GM20000 (cell line): ENCODE data around the gene SFI1.
"Not testable (repeated sequence)": the region's sequence is repeated elsewhere in the genome, so short reads cannot be mapped to it uniquely, and the experiment has no call there.

Source experiments
- DNase-seq: peaks from one replicate; pipeline ENCODE4 v3.0.0; 2012; ENCODE audit warnings: low spot score
- TF ChIP-seq, protein P1 (sequence below): IDR thresholded peaks from 2 replicates; pipeline ENCODE4 v1.5.1; 2012; ENCODE audit warnings: mild to moderate bottlenecking, control low read depth; ENCODE audit errors: extremely low read depth, missing control alignments

Gene SFI1

DNA sequence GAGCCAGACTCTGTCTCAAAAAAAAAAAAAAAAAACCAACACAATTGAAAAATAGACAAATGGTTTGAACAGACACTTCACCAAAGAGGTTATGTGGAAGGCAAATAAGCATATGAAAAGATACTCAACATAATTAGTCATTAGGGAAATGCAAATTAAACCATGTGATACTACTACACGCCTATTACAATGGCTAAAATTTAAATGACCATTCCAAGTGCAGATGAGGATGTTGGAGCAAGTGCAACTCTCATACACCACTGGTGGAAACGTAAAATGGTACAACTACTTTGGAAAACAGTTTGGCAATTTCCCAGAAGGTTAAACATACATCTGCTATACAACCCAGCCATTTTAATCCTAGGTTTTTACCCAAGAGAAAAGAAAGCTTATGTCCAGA, 31.0 kb upstream of the SFI1 start:
- TF ChIP-seq, protein P1, sequence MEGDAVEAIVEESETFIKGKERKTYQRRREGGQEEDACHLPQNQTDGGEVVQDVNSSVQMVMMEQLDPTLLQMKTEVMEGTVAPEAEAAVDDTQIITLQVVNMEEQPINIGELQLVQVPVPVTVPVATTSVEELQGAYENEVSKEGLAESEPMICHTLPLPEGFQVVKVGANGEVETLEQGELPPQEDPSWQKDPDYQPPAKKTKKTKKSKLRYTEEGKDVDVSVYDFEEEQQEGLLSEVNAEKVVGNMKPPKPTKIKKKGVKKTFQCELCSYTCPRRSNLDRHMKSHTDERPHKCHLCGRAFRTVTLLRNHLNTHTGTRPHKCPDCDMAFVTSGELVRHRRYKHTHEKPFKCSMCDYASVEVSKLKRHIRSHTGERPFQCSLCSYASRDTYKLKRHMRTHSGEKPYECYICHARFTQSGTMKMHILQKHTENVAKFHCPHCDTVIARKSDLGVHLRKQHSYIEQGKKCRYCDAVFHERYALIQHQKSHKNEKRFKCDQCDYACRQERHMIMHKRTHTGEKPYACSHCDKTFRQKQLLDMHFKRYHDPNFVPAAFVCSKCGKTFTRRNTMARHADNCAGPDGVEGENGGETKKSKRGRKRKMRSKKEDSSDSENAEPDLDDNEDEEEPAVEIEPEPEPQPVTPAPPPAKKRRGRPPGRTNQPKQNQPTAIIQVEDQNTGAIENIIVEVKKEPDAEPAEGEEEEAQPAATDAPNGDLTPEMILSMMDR: no peak
- DNase-seq: no peak

DNA sequence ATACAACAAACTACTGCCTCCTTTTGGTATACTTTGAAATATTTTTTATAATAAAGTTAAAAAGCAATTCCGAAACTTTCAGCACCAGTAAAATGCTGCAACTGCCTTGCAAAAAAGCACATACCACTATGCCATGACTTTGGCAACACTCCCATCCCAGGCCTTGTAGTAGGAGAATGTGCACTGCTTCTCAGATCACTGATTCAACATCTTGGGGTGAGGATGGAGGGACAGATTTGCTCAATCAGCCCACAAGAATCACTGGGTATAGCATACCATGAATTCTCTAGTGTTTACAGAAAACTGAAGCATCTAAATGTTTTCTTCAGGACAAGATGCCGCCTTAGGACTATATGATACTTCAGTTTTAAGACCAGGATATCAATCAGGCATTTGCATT, 21.6 kb upstream of the SFI1 start:
- TF ChIP-seq, protein P1: no peak
- no peak for DNase-seq

DNA sequence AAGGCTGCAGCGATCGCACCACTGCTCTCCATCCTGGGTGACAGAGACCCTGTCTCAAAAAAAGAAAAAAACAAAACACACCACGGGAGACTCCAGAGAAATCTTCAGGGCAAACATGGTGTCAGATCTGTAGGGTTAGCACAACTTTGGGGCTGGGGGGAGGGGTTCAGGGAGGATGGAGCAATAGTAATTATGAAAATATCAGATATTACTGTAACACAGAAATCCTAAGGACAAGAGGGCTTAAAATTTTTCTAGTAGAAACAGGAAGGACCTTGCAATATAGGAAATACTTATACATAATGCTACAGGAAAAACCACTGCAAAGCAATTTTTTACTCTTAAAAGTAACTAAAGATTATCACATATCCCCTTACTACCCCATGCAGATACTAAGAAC, 20.5 kb upstream of the SFI1 start:
- TF ChIP-seq, protein P1: no peak
- no peak for DNase-seq

DNA sequence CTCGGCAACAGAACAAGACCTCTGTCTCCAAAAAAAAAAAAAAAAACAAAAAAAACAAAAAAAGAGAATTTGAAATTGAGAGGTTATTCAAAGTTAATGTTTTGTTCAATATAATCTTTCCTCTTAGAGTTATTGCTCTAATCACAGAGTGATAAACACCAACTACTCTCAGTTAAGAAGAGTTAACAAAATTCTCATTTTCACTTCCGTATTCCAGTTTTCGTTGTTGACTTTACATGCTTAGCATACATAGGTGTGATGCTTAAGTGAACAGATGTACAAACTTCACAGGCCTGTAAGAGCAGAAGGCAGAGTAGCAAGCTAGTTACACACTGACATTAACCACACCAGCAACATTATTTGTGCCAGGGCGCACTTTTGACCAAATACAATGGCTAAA, 19.0 kb upstream of the SFI1 start:
- DNase-seq: peak; percentile 63
- TF ChIP-seq, protein P1: no peak

DNA sequence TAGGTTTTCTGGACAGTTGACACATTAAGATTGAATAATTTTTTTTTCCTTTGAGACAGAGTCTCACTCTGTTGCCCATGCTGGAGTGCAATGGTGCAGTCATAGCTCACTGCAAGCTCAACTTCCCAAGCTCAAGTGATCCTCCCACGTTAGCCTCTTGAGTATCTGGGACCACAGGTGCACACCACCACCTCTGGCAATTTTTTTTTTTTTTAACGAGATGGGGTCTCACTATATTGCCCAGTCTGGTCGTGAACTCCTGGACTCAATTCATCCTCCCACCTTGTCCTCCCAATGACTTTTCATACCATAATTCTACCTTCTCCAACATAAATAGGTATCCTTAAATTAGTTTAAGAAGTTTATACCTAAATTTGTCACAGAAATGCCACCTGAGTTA, 15.2 kb upstream of the SFI1 start:
- TF ChIP-seq, protein P1: no peak
- DNase-seq: no peak

DNA sequence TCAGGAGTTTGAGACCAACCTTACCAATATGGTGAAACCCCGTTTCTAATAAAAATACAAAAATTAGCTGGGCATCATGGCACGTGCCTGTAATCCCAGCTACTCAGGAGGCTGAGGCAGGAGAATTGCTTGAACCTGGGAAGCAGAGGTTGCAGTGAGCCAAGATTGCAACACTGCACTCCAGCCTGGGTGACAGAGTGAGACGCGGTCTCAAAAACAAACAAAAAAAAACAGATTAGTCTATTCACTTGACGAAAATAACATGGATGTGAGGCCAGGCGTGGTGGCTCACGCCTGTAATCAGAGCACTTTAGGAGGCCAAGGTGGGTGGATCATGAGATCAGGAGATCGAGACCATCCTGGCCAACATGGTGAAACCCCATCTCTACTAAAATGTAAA, 13.9 kb upstream of the SFI1 start:
- DNase-seq: not testable (repeated sequence)

DNA sequence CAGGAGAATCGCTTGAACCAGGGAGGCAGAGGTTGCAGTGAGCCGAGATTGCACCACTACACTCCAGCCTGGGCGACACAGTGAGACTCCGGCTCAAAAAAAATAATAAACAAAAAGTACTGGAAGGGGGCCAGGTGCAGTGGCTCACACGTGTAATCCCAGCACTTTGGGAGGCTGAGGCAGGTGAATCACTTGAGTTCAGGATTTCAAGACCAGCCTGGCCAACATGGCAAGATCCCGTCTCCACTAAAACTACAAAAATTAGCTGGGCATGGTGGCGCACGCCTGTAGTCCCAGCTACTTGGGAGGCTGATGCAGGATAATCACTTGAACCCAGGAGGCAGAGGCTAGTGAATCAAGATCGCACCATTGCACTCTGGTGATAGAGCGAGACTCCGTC, 10.0 kb upstream of the SFI1 start:
- DNase-seq: not testable (repeated sequence)

DNA sequence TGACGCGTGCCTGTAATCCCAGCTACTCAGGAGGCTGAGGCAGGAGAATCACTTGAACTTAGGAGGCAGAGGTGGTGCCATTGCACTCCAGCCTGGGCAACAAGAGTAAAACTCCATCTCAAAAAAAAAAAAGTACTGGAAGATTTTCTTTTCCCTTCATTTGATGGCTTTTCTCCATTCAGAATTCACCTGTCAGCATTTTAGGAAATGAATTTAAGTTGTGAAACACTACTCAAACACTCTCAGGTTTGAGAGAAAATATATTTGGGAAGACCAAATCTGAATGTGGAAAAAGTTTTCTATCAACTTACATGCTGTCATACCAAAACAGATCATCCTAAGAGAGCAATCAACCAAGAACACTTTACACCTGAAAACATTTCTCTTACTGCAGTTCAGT, 9.4 kb upstream of the SFI1 start:
- TF ChIP-seq, protein P1: no peak
- DNase-seq: no peak

DNA sequence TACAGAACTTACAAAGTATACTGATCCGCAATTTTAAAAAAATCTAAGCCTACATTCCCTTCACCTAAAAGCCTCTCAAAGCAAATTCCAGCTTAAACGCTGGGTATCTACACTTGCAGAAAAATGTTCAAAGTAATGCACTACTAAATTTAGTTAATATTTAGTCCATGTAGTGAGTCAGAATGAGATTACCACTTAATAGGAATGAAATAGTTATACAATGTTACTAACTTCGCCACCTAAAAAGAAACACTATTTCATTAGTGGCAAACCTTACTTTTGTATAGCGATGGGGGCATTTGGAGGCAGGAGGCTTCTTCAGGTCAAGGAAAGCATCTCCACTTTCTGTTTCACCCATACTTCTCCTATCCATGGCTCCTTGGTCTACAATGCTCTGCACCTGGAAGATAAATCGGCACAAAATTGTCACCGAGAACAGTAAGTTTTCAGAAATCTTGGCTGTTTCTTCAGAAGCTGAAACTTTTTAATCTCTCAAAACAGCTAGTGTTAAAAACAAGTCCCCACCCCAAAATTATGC, 7.9 kb upstream of the SFI1 start:
- TF ChIP-seq, protein P1: no peak
- DNase-seq: peak; percentile 40
